OCI-LY7 (cell line): ENCODE data around the gene MYCBPAP. TPM values are rescaled to one million over a fixed set of nuclear protein-coding genes. Genes with fewer than 3 reads are reported as not detected.

Source experiments
- BruUV-seq: library from RNA; stranded (reverse); fragments of 400-500 nt; replicated peaks from 2 replicates; lab custom pipeline; 2021; lab: Mats Ljungman, UMichigan
- CTCF ChIA-PET: fragments of 300-600 bp; sonication (Branson Sonifier 250); formaldehyde crosslinking; loops from one replicate; lab custom pipeline; 2022; ENCODE audit warnings: antibody characterized with exemption; ENCODE audit not compliant: unreplicated experiment; lab: Charles Lee
- POLR2A ChIA-PET: fragments of 300-600 bp; sonication (Branson Sonifier 250); formaldehyde crosslinking; loops from one replicate; lab custom pipeline; 2022; ENCODE audit warnings: antibody characterized with exemption; lab: Charles Lee
- DNase-seq: peaks from one replicate; pipeline ENCODE4 v3.0.0-alpha.2; 2015; ENCODE audit warnings: low spot score
- H2AFZ ChIP-seq: fragments of 200-600 bp; sonication (generic), shearing (Covaris generic); 2 replicates; pipeline ENCODE4 v1.6.1; 2014; ENCODE audit warnings: mild to moderate bottlenecking, antibody characterized with exemption, low read length, moderate library complexity
- H3K27ac ChIP-seq: fragments of 200-600 bp; sonication (generic); 2 replicates; pipeline ENCODE4 v1.5.1; 2014; ENCODE audit warnings: mixed run types, low read depth, mild to moderate bottlenecking, moderate library complexity, low read length, inconsistent platforms; ENCODE audit not compliant: poor library complexity, severe bottlenecking
- H3K36me3 ChIP-seq: fragments of 200-600 bp; sonication (generic); 2 replicates; pipeline ENCODE4 v1.6.1; 2014; ENCODE audit warnings: mild to moderate bottlenecking, antibody characterized with exemption, low read length, moderate library complexity, mixed read lengths; ENCODE audit not compliant: insufficient read depth
- H3K4me1 ChIP-seq: fragments of 200-600 bp; sonication (generic); 2 replicates; pipeline ENCODE4 v1.5.1; 2014; ENCODE audit warnings: mild to moderate bottlenecking, low read length; ENCODE audit not compliant: insufficient read depth, poor library complexity, severe bottlenecking
- H3K4me2 ChIP-seq: fragments of 200-600 bp; sonication (generic); 2 replicates; pipeline ENCODE4 v1.6.1; 2014; ENCODE audit warnings: mild to moderate bottlenecking, low read length
- H3K4me3 ChIP-seq: fragments of 200-600 bp; sonication (generic); 2 replicates; pipeline ENCODE4 v1.5.1; 2014; ENCODE audit warnings: mild to moderate bottlenecking, low read depth, low read length; ENCODE audit not compliant: poor library complexity, severe bottlenecking
- H3K79me2 ChIP-seq: fragments of 200-600 bp; sonication (generic); 2 replicates; pipeline ENCODE4 v1.6.1; 2016; ENCODE audit warnings: low read depth, mild to moderate bottlenecking, low read length, moderate library complexity, mixed read lengths; ENCODE audit not compliant: insufficient read depth
- H3K9me2 ChIP-seq: fragments of 200-600 bp; sonication (generic); 2 replicates; pipeline ENCODE4 v1.6.1; 2016; ENCODE audit warnings: mild to moderate bottlenecking, low read length, mixed read lengths; ENCODE audit not compliant: insufficient read depth
- H3K9me3 ChIP-seq: fragments of 200-600 bp; sonication (generic); 2 replicates; pipeline ENCODE4 v1.6.1; 2014; ENCODE audit warnings: mild to moderate bottlenecking, mixed run types, low read length, mixed read lengths
- H4K20me1 ChIP-seq: fragments of 200-600 bp; sonication (generic); 2 replicates; pipeline ENCODE4 v1.6.1; 2014; ENCODE audit warnings: mild to moderate bottlenecking, antibody characterized with exemption, low read length, moderate library complexity, mixed read lengths; ENCODE audit not compliant: insufficient read depth
- EZH2phosphoT487 ChIP-seq: fragments of 200-600 bp; sonication (generic); IDR thresholded peaks from 2 replicates; pipeline ENCODE4 v1.6.1; 2018; ENCODE audit warnings: low read depth, borderline replicate concordance, mild to moderate bottlenecking, mixed run types, antibody characterized with exemption, low read length, moderate library complexity, mixed read lengths
- intact Hi-C: fragments of 100-400 bp; cut with micrococcal nuclease; formaldehyde crosslinking; loops from one replicate; pipeline ENCODE4 v1.10.0; 2022; ENCODE audit not compliant: unreplicated experiment
- total RNA-seq, 2 experiments: library from RNA; depleted of rRNA in 1 of 2; stranded (reverse); fragments of >200 nt in 1 of 2; shearing (Covaris generic) in 1 of 2; gene quantifications; 2 replicates each; pipeline ENCODE4 v1.2.3, GENCODE V29; 2014 to 2022
- TF ChIP-seq, protein P1 (sequence below): fragments of 200-600 bp; sonication (generic); conservative IDR thresholded peaks from 2 replicates; pipeline ENCODE4 v1.5.1; 2014; ENCODE audit warnings: mild to moderate bottlenecking, antibody characterized with exemption, low read length, moderate library complexity, mixed read lengths

MYCBPAP gene
- total RNA-seq, 2 experiments from 2014 or later = 5.0 to 6.8 TPM

DNA sequence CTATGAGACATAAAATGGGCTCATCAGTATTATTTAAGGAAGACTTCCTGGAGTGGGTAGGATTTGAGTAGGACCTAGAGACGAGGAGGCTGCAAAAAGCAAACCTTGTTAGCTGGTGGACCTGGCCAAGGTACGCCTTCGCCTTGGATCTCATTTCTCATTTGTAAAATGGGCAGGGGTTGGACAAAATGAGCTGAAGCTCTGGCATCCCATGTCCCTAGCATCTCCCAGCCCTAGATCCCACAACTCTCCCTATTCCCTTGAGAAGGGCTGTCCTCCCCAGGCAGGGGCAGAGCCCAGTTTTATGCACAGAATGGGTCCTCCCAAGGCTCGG is 38.4 kb downstream of the MYCBPAP start:
- H4K20me1 ChIP-seq = no peaks in the 10 kb centered on the region
- BruUV-seq = no TSS peak
- CTCF ChIA-PET = no interaction called here
- peak overlapping the region; percentile 41 for H3K4me3 ChIP-seq
- TF ChIP-seq, protein P1, sequence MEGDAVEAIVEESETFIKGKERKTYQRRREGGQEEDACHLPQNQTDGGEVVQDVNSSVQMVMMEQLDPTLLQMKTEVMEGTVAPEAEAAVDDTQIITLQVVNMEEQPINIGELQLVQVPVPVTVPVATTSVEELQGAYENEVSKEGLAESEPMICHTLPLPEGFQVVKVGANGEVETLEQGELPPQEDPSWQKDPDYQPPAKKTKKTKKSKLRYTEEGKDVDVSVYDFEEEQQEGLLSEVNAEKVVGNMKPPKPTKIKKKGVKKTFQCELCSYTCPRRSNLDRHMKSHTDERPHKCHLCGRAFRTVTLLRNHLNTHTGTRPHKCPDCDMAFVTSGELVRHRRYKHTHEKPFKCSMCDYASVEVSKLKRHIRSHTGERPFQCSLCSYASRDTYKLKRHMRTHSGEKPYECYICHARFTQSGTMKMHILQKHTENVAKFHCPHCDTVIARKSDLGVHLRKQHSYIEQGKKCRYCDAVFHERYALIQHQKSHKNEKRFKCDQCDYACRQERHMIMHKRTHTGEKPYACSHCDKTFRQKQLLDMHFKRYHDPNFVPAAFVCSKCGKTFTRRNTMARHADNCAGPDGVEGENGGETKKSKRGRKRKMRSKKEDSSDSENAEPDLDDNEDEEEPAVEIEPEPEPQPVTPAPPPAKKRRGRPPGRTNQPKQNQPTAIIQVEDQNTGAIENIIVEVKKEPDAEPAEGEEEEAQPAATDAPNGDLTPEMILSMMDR = no peak
- TF ChIP-seq EZH2phosphoT487 = no peak
- no peak overlapping the region; the same call in 1 of the 2 replicates for H2AFZ ChIP-seq
- peaks cover 13% of the 10 kb centered on the region for H3K4me1 ChIP-seq
- no peak overlapping the region for H3K27ac ChIP-seq
- intact Hi-C loops = loop anchor here (1.0 to 10.0 kb wide), 4 partner anchors 80 to 296 kb away; partner anchors contain the start of gene ANKRD40CL
- H3K9me3 ChIP-seq = no peaks in the 10 kb centered on the region
- no peaks in the 10 kb centered on the region for H3K9me2 ChIP-seq
- no peak for DNase-seq
- H3K79me2 ChIP-seq = no peaks in the 10 kb centered on the region
- POLR2A ChIA-PET = no interaction called here
- H3K4me2 ChIP-seq = peak overlapping the region; percentile 58
- no peaks in the 10 kb centered on the region for H3K36me3 ChIP-seq

DNA sequence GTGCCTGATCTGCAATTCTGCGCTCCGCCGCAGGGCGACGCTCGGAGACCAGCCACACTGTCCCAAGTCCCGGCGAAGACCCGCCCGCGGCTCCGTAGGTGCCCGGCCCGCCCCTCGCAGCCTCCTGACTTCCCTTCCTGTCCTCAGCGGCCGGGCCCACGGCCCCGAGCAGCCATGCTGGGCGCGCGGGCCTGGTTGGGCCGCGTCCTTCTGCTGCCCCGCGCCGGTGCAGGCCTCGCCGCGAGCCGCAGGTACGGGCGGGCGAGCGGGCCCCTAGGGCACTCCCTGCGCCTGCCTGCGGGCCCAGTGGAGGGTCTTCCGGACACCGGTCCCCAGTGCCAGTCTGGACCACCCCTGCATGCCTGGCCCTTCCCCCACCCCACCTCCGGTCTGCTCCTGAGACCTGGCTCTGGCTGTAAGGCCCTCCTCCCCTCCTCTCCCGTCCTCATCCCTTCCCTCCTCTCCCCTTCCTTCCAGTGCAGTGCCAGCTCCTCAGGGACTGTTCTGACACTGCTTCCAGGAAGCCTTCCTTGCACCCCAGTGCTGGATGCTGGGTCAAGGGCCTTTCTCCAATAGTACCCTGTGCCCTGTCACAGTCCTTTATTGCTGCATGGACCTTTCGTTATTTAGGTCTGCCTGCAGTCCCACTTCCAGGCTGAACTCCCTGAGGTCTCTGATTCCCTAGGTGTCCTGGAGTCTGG is 38.9 kb downstream of the MYCBPAP start, which contains the start of gene SPATA20:
Gene SPATA20 (plus strand): TSS at position 140 of the 701 bp plus-strand sequence. CDS start 35 bp downstream, at position 175.
- no peaks in the 10 kb centered on the region for H3K9me3 ChIP-seq
- peak within 1 kb of the TSS; percentile 41 for H3K4me3 ChIP-seq
- no peaks in the 10 kb centered on the region for H3K36me3 ChIP-seq
- no TSS peak for BruUV-seq
- no peak within 1 kb of the TSS for H3K27ac ChIP-seq
- POLR2A ChIA-PET = no interaction called here
- H3K4me1 ChIP-seq = peaks cover 13% of the 10 kb centered on the region
- H3K79me2 ChIP-seq = no peaks in the 10 kb centered on the region
- H3K4me2 ChIP-seq = peak within 1 kb of the TSS; percentile 58
- intact Hi-C loops = loop anchor here (1.0 to 10.0 kb wide), 4 partner anchors 79 to 296 kb away; partner anchors contain the start of gene ANKRD40CL
- CTCF ChIA-PET = interaction anchor here (0.6 kb wide), 1 partner anchor 282 kb away, joined by 6 read pairs; no protein-coding TSS in a partner anchor
- H3K9me2 ChIP-seq = no peaks in the 10 kb centered on the region
- peak; percentile 86 for DNase-seq
- peak within 1 kb of the TSS; percentile 78 for H2AFZ ChIP-seq
- no peaks in the 10 kb centered on the region for H4K20me1 ChIP-seq
- TF ChIP-seq, protein P1 = peak; percentile 91
- no peak for TF ChIP-seq EZH2phosphoT487

DNA sequence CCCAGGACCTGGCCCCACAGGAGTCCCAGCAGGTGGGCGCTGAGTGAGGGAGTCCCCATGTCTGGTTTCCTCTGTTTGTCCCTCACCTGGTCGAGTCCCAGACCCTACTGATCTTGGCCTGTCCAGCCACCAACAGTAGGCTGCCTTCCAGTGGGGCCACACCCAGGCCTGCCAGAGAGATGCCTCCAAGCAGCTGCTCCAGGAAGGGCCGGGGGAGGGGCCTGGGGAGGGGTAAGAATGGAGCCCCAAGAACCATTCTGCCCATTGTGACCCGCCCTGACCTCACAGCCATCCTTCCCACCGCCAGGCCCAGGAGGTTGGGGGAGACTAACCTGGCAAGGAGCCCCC is 39.5 kb downstream of the MYCBPAP start:
- no peak overlapping the region for H2AFZ ChIP-seq

More for the DNA sequence above, 39.5 kb downstream of the MYCBPAP start:
- Histone ChIP-seq H3K4me2 (no peak overlapping the region), H3K79me2 (no peaks in the 10 kb centered on the region), H3K36me3 (no peaks in the 10 kb centered on the region), H3K9me3 (no peaks in the 10 kb centered on the region), H3K4me1 (peaks cover 9% of the 10 kb centered on the region), H3K27ac (no peak overlapping the region), H3K4me3 (no peak overlapping the region), H3K9me2 (no peaks in the 10 kb centered on the region), H4K20me1 (no peaks in the 10 kb centered on the region)
- CTCF ChIA-PET = interaction anchor here (0.6 kb wide), 1 partner anchor 281 kb away, joined by 6 read pairs; no protein-coding TSS in a partner anchor
- intact Hi-C loops = loop anchor here (1.0 to 10.0 kb wide), 4 partner anchors 79 to 295 kb away; partner anchors contain the start of gene ANKRD40CL
- BruUV-seq = no TSS peak
- POLR2A ChIA-PET = no interaction called here
- no peak for DNase-seq
- no peak for TF ChIP-seq EZH2phosphoT487
- TF ChIP-seq, protein P1 = no peak
